Measurements from ENCODE around the gene IFT122. TPM values are rescaled to one million over a fixed set of nuclear protein-coding genes. Genes with fewer than 3 reads are reported as not detected.
"Not testable (repeated sequence)": the region's sequence is repeated elsewhere in the genome, so short reads cannot be mapped to it uniquely, and the experiment has no call there.

IFT122 gene
- total RNA-seq, 2 experiments from 2014 or later, result 18.4 to 22.6 TPM

DNA sequence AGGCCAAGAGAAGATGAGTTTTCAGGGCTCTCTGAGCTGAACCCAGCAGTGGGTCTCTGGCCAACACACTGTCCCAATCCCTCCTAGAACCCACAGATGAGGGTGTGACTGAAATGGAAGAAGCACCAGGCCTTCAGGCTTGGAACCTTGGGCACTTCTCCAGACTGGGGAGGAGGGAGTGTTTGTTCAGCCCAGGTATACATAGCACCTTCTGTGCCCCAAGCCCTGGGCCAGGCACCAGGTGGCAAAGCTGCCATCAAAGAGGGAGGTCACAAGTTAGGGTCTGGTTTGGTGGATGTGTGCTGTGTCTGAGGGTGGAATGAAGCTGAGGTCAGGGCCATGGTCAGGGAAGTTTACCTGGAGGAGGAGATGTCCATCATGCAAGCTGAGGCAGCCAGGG lies 72.6 kb downstream of the IFT122 start:
- no peaks in the 10 kb centered on the region for H3K4me1 Mint-ChIP-seq
- no peak overlapping the region for H3K27ac Mint-ChIP-seq
- POLR2A ChIA-PET, result no interaction called here
- H3K27me3 Mint-ChIP-seq, result no peaks in the 10 kb centered on the region
- CTCF ChIA-PET, result no interaction called here
- DNase-seq (no peak), ATAC-seq (no peak)
- no peak overlapping the region for H3K4me3 Mint-ChIP-seq
- no peaks in the 10 kb centered on the region for H3K9me3 Mint-ChIP-seq (ENCODE audit: low read depth)
- intact Hi-C loops (cut with DNase I, micrococcal nuclease), result no loop called here
- peaks cover 3% of the 10 kb centered on the region for H3K36me3 Mint-ChIP-seq (ENCODE audit: low read depth)

DNA sequence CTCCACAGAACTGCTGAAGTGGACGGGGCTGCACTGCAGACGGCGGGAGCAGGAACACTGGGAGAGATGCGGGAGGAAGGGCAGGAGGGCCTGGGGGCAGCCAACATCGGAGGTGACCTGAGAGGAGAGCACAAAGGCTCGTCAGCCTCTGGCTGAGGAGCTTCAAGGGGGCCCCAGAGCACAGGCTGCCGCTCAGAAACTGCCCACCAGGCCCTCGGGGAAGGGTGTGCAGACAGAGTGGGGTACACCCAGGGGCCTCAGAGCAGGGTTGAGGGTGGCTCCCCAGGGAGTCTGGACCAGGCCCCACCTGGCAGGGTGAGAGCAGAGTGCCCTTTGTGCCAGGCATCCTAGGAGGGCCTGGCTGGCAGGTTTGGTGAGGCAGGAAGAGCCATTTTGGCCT lies 73.7 kb downstream of the IFT122 start:
- no peaks in the 10 kb centered on the region for H3K4me1 Mint-ChIP-seq
- H3K36me3 Mint-ChIP-seq (ENCODE audit: low read depth), result peaks cover 3% of the 10 kb centered on the region
- ChIA-PET CTCF (interaction anchor here (1.1 kb wide), 1 partner anchor 9 kb away, joined by 3 read pairs; no protein-coding TSS in a partner anchor), POLR2A (no interaction called here)
- no peaks in the 10 kb centered on the region for H3K9me3 Mint-ChIP-seq (ENCODE audit: low read depth)
- ATAC-seq (no peak), DNase-seq (no peak)
- no peaks in the 10 kb centered on the region for H3K27me3 Mint-ChIP-seq
- intact Hi-C loops (cut with DNase I, micrococcal nuclease), result no loop called here
- no peak overlapping the region for H3K27ac Mint-ChIP-seq
- H3K4me3 Mint-ChIP-seq, result no peak overlapping the region

DNA sequence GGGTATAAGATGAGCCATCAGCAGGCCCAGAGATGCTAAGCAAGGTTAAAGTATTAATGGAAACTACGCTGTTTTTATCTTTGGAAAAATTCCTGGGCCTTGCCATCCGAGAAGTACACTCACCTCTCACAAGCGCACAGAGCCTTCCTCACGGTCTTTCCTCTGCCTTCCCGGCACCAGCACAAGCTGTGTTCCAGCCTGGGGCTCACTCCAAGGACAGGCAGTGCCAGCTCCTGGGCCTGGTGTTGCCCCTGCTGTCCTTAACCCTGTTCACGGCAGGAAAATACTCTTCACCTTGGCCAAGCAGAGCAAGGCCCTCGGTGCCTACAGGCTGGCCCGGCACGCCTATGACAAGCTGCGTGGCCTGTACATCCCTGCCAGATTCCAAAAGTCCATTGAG lies 74.1 kb downstream of the IFT122 start:
- no peaks in the 10 kb centered on the region for H3K4me1 Mint-ChIP-seq
- H3K36me3 Mint-ChIP-seq (ENCODE audit: low read depth), result peaks cover 3% of the 10 kb centered on the region
- CTCF ChIA-PET, result interaction anchor here (1.1 kb wide), 1 partner anchor 10 kb away, joined by 3 read pairs; no protein-coding TSS in a partner anchor
- DNase-seq, result no peak
- POLR2A ChIA-PET, result interaction anchor here (0.5 kb wide), 1 partner anchor 1353 kb away, joined by 3 read pairs; no protein-coding TSS in a partner anchor
- intact Hi-C loops (cut with DNase I, micrococcal nuclease), result no loop called here
- no peak for ATAC-seq
- no peaks in the 10 kb centered on the region for H3K27me3 Mint-ChIP-seq
- H3K4me3 Mint-ChIP-seq, result no peak overlapping the region
- no peaks in the 10 kb centered on the region for H3K9me3 Mint-ChIP-seq (ENCODE audit: low read depth)
- no peak overlapping the region for H3K27ac Mint-ChIP-seq

DNA sequence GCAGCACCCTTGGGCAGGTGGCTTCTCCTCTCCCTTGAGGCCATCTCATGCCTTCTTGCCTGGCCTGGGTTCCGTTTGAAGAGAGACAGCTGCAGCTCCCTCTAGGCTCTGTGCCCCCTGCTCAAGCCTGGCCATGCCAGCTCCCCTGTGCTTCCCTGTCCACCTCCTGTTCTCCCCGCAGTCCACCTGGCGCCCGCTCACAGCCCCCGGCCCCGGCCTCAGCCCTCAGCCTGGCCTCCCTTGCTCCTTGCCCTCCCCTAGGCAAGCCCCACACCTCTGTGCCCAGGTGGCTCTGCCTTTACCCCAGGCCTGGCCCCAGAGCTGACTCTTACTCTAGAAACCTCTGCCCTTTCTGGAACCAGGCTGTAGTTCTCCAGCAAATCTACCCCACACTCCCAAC lies 74.5 kb downstream of the IFT122 start:
- H3K27ac Mint-ChIP-seq, result no peak overlapping the region
- no peaks in the 10 kb centered on the region for H3K27me3 Mint-ChIP-seq
- DNase-seq (no peak), ATAC-seq (no peak)
- H3K4me1 Mint-ChIP-seq, result no peaks in the 10 kb centered on the region
- intact Hi-C loops (cut with DNase I, micrococcal nuclease), result no loop called here
- H3K4me3 Mint-ChIP-seq, result no peak overlapping the region
- peaks cover 3% of the 10 kb centered on the region for H3K36me3 Mint-ChIP-seq (ENCODE audit: low read depth)
- ChIA-PET POLR2A (interaction anchor here (0.5 kb wide), 1 partner anchor 1354 kb away, joined by 3 read pairs; no protein-coding TSS in a partner anchor), CTCF (interaction anchor here (0.6 kb wide), 1 partner anchor 173 kb away, joined by 3 read pairs; no protein-coding TSS in a partner anchor)
- H3K9me3 Mint-ChIP-seq (ENCODE audit: low read depth), result no peaks in the 10 kb centered on the region

DNA sequence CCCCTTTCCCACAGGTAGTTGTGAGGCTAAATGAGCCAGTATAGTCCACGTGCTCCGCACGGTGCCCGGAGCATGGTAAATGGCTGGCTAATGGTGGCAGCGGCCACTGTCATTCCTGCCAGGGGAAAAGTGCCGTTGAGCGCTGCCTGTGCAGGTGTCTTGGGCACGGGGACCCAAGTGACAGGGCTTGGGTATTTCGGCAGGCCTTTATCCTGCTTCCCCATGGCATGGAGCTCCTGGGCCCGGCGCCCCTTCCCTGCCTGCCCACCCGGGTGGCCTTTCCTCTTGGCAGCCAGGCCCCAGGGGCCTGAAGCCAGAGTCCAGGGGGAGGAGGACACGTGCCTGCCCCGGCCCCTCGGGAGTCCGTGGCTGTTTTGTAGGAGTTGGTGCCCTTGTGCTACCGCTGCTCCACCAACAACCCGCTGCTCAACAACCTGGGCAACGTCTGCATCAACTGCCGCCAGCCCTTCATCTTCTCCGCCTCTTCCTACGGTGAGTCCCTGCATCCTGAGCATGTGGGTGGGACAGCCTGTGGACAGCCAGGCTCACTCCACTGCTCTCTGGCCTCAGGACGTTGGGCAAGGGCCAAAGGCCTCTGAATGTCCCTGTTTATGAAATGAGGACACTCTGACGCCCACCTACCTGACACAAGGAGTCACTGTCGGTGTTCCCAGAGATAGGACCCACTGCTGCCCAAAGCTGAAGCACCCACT lies 75.2 kb downstream of the IFT122 start:
- DNase-seq; ATAC-seq; H3K4me3 Mint-ChIP-seq; POLR2A ChIA-PET; H3K27ac Mint-ChIP-seq; intact Hi-C loops (cut with DNase I, micrococcal nuclease); H3K9me3 Mint-ChIP-seq (ENCODE audit: low read depth); H3K27me3 Mint-ChIP-seq; H3K4me1 Mint-ChIP-seq; H3K36me3 Mint-ChIP-seq (ENCODE audit: low read depth): not testable (repeated sequence)
- CTCF ChIA-PET, result interaction anchor here (0.6 kb wide), 1 partner anchor 173 kb away, joined by 3 read pairs; no protein-coding TSS in a partner anchor

DNA sequence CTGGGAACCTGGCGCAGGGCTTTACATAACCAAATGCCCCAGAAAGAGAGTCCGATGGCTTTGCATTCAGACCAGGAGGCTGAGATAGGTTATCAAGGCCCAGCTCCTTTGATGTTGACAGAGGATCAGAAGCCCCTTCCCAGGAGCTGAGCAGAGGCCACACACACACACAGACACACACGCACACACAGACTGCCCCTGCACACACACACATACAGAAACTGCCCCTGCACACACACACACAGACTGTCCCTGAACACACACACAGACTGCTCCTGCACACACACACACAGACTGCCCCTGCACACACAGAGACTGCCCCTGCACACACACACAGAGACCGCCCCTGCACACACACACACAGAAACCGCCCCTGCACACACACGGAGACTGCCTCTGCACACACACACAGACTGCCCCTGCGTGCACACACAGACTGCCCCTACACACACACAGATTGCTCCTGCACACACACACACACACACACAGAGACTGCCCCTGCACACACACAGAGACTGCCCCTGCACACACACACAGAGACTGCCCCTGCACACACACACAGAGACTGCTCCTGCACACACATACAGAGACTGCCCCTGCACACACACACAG lies 75.9 kb downstream of the IFT122 start:
- H3K36me3 Mint-ChIP-seq (ENCODE audit: low read depth); H3K4me3 Mint-ChIP-seq; H3K27me3 Mint-ChIP-seq; ATAC-seq; CTCF ChIA-PET; H3K4me1 Mint-ChIP-seq; POLR2A ChIA-PET; DNase-seq; H3K9me3 Mint-ChIP-seq (ENCODE audit: low read depth); intact Hi-C loops (cut with DNase I, micrococcal nuclease); H3K27ac Mint-ChIP-seq: not testable (repeated sequence)

DNA sequence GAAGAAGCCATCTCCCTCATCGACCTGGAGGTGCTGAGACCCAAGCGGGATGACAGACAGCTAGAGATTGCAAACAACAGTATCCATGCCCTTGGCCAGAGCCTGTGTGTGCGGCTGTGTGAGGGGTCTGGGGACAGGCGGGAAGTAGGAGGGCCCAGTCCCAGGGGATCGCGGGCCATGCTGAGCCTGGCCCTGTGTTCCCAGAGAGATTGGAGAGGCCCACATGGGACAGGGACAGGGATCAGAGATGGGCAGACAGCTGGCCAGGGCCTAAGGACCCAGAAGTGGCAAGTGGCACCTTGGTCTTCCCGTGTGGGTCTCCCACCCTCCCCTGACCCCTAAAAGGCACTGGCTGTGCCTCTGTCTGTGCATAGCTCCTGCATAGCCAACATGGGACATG lies 77.5 kb downstream of the IFT122 start:
- ATAC-seq, result no peak
- H3K27ac Mint-ChIP-seq, result no peak overlapping the region
- no peaks in the 10 kb centered on the region for H3K4me1 Mint-ChIP-seq
- intact Hi-C loops (cut with DNase I, micrococcal nuclease), result no loop called here
- H3K36me3 Mint-ChIP-seq (ENCODE audit: low read depth), result peaks cover 3% of the 10 kb centered on the region
- no peaks in the 10 kb centered on the region for H3K9me3 Mint-ChIP-seq (ENCODE audit: low read depth)
- POLR2A ChIA-PET, result no interaction called here
- no peak overlapping the region for H3K4me3 Mint-ChIP-seq
- CTCF ChIA-PET, result interaction anchor here (0.6 kb wide), 1 partner anchor 421 kb away, joined by 3 read pairs; no protein-coding TSS in a partner anchor
- H3K27me3 Mint-ChIP-seq, result no peaks in the 10 kb centered on the region
- no peak for DNase-seq

DNA sequence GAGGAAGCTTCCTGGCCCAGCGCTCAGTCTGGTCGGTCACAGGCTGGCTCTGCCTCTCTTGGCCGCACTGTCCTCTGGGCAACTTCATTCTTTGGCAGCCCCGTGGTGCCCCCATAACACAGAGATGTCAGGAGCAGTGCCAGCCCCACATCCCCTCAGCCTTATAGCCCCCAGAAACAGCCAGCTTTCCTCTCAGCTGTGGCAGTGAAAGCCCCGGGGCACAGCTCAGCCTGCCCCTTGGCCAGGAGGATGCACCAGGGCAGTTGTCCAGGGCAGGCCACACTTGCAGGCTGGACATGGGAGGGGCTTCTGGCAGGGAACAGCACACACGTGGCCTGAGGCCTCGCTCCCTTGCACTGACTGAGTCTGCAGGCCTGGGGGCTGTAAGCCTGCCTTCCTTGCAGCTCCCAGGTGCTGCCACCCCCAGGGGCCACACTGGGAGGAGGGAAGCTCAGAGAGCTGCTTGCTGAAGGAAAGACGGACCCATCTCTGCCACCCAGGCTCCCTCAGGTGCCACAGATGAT lies 78.1 kb downstream of the IFT122 start:
- no peaks in the 10 kb centered on the region for H3K27me3 Mint-ChIP-seq
- POLR2A ChIA-PET, result no interaction called here
- H3K4me3 Mint-ChIP-seq, result no peak overlapping the region
- H3K36me3 Mint-ChIP-seq (ENCODE audit: low read depth), result peaks cover 3% of the 10 kb centered on the region
- no peaks in the 10 kb centered on the region for H3K4me1 Mint-ChIP-seq
- intact Hi-C loops (cut with DNase I, micrococcal nuclease), result no loop called here
- CTCF ChIA-PET, result no interaction called here
- no peak overlapping the region for H3K27ac Mint-ChIP-seq
- no peak for DNase-seq
- ATAC-seq, result no peak
- no peaks in the 10 kb centered on the region for H3K9me3 Mint-ChIP-seq (ENCODE audit: low read depth)

DNA sequence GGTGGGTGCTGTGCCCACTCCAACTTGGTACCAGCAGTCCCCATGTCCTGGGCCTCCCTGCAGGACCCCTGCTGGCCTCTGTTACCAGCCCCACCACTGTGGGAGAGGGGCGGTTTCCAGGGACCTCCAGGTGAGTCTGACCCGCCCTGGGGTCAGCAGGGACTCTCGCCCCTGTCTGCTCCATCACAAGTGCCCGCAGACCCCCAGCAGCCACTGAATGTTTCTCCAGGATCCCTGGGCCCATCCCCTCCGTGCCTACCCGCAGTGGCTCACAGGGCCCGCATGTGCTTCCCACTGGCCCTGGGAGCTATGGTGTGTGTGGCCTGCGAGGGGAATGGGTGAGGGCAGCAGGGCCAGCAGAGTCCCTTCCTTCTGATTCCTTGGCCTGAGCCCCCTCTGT lies 78.6 kb downstream of the IFT122 start:
- intact Hi-C loops (cut with DNase I, micrococcal nuclease), result no loop called here
- Mint-ChIP-seq H3K36me3 (ENCODE audit: low read depth) (peaks cover 3% of the 10 kb centered on the region), H3K27ac (no peak overlapping the region), H3K4me1 (no peaks in the 10 kb centered on the region), H3K27me3 (no peaks in the 10 kb centered on the region), H3K4me3 (no peak overlapping the region), H3K9me3 (ENCODE audit: low read depth) (no peaks in the 10 kb centered on the region)
- CTCF ChIA-PET, result no interaction called here
- DNase-seq (no peak), ATAC-seq (no peak)
- POLR2A ChIA-PET, result no interaction called here

DNA sequence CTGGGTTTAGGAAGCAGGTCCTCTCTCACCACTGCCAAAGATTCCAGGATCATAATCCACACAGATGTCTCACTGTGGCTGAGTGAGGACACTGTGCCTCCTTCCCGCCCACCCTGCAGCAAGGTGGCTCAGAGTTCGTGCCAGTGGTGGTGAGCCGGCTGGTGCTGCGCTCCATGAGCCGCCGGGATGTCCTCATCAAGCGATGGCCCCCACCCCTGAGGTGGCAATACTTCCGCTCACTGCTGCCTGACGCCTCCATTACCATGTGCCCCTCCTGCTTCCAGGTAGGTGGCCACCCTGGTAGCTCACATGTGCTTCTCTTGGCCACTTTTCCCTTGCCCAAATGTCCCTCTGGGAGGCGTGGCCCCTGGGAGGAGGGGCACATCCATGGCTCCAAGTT lies 79.4 kb downstream of the IFT122 start:
- ChIA-PET POLR2A (no interaction called here), CTCF (interaction anchor here (0.6 kb wide), 1 partner anchor 86 kb away, joined by 5 read pairs; no protein-coding TSS in a partner anchor)
- peaks cover 3% of the 10 kb centered on the region for H3K36me3 Mint-ChIP-seq (ENCODE audit: low read depth)
- no peaks in the 10 kb centered on the region for H3K4me1 Mint-ChIP-seq
- intact Hi-C loops (cut with DNase I, micrococcal nuclease), result no loop called here
- ATAC-seq, result no peak
- no peak overlapping the region for H3K4me3 Mint-ChIP-seq
- H3K27me3 Mint-ChIP-seq, result no peaks in the 10 kb centered on the region
- no peaks in the 10 kb centered on the region for H3K9me3 Mint-ChIP-seq (ENCODE audit: low read depth)
- no peak for DNase-seq
- no peak overlapping the region for H3K27ac Mint-ChIP-seq

DNA sequence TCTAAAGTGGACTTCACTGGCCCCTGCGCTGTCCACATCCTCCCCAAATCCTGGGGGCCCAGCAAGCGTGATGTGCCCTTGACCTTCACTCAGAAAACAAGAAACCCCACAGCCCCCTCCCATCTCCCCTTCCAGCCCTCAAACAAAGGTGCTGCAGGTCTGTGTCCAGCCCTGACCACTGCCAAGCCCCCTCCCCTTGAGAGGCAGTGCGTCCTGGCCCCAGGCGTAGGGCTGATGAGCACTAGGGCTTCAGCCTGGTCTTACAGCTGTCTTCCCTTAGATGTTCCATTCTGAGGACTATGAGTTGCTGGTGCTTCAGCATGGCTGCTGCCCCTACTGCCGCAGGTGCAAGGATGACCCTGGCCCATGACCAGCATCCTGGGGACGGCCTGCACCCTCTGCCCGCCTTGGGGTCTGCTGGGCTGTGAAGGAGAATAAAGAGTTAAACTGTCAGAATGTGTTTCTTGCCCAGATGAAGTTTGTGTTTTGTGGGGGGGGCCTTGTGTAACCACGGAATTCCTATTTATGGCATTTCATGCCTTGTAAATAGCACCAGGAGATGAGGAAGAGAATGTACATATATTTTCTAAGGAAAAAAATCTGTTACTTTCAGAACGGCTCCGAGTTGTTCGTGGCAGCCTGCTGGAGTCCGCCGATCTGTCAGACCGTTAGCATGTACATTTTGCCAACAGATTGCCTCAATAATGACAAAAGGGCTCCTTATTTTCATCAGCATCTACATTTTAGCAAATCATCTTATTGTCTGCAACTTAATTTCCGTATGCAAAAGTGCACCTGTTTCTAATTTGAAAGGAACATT lies 80.1 kb downstream of the IFT122 start:
- Mint-ChIP-seq H3K4me3 (no peak overlapping the region), H3K27me3 (no peaks in the 10 kb centered on the region), H3K9me3 (ENCODE audit: low read depth) (no peaks in the 10 kb centered on the region), H3K27ac (no peak overlapping the region), H3K36me3 (ENCODE audit: low read depth) (peaks cover 3% of the 10 kb centered on the region), H3K4me1 (no peaks in the 10 kb centered on the region)
- DNase-seq (no peak), ATAC-seq (no peak)
- CTCF ChIA-PET, result no interaction called here
- POLR2A ChIA-PET, result no interaction called here
- intact Hi-C loops (cut with DNase I, micrococcal nuclease), result no loop called here

Data from activated CD4-positive, alpha-beta T cell treated with anti-CD3 and anti-CD28 coated beads for 36 hours (primary cell).